GM19239 (cell line): ENCODE measurements around the gene PITPNM3.
A peak's percentile ranks its signal among the peaks of the same experiment; 100 is the strongest.

ENCODE experiments used
- DNase-seq: peaks from one replicate; pipeline ENCODE4 v3.0.0; 2011; ENCODE audit warnings: low spot score; ENCODE audit not compliant: insufficient read length
- FAIRE-seq: peaks from 2 replicates; lab custom pipeline; 2011; peaks lifted over from hg19 to GRCh38; lab: Jason Lieb, UNC

Gene PITPNM3

GRCh38 chr17:6453279-6454024 lies 102.9 kb downstream of the PITPNM3 start:
- DNase-seq (no peak), FAIRE-seq (no peak)

GRCh38 chr17:6452471-6453266 lies 103.7 kb downstream of the PITPNM3 start:
- DNase-seq: no peak
- no peak for FAIRE-seq

- DNase-seq: no peak
- FAIRE-seq: peak; percentile 83
Measured at GRCh38 chr17:6450926-6451832, 105.2 kb downstream of the PITPNM3 start.

- FAIRE-seq (no peak), DNase-seq (no peak)
Measured at GRCh38 chr17:6449307-6449706, 107.0 kb downstream of the PITPNM3 start.

DNA sequence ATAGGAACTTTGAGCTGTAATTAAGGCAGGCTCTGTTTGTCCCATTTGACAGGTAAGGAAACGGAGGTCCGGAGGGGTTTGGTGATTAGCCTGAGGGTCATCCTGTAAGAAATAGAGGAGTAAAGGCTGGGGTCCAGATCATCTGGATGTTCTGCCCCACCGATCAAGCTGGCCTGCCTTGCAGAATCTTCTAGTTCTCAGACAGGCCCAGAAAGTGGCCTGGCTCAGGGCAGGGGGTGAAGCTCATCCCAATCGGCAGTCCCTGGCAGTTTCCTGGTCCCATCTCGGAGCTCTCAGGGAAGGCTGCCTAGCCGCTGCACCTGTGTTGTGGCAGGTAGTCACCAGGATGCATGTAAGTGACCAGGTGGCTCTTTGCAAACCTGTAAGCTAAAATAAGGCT lies 107.9 kb downstream of the PITPNM3 start:
- FAIRE-seq (no peak), DNase-seq (no peak)

GRCh38 chr17:6446516-6447100 lies 109.7 kb downstream of the PITPNM3 start:
- FAIRE-seq (no peak), DNase-seq (no peak)

- DNase-seq: no peak
Measured at GRCh38 chr17:6444571-6445335, 111.6 kb downstream of the PITPNM3 start.

DNA sequence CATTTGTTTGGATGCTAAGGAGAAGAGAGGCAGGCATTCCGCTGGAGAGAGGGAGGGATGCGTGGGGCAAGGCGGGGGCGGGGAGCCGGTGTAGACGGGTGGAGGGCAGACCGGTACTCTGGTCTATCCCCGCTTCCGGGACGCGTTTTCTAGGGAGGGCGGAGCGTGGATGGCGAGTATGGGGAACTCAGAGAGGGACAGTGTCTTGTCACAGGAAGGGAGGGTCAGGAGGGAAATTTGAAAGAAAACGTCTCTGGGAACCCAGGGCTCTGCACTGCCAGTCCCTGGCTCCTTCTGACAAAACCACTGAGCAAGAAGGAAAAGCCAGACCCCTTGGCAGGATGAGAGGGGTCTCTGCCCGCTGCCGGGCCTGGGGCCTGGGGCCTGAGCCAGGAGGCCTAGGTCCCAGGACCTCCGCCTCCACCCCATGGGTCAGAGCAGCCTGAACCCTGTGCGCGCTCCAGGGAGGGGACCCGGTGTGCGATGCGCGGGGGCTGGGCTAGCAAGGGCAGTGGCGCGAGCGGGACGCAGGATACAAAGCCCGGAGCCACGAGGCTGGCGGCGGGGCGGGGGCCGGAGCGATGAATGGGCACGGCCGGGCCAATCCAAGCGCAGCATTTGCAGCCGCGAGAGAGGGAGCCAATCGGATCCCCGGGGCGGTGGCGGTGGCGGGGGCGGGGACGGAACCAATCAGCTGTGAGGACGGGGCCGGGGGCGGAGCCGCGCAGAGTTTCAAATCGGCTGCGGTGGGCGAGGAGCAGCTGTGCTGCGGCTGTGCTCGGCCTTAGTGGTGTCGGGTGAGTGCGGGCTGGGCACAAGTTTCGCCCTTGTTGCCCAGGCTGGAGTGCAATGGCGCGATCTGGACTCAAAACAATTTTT lies 112.4 kb downstream of the PITPNM3 start, which contains the start of gene PIMREG:
Gene PIMREG, plus strand, starts transcription at position 764 of the 879 bp plus-strand sequence. CDS start 656 bp downstream, outside the sequence.
- peak; percentile 98 for FAIRE-seq
- DNase-seq: peak; percentile 95

More at GRCh38 chr17:6444571-6445335, 111.6 kb downstream of the PITPNM3 start:
- no peak for FAIRE-seq

- FAIRE-seq (no peak), DNase-seq (no peak)
Measured at GRCh38 chr17:6442775-6443174, 113.6 kb downstream of the PITPNM3 start.

GRCh38 chr17:6439951-6440350 lies 116.4 kb downstream of the PITPNM3 start:
- no peak for FAIRE-seq
- no peak for DNase-seq

GRCh38 chr17:6437956-6438355 lies 118.4 kb downstream of the PITPNM3 start:
- FAIRE-seq (no peak), DNase-seq (no peak)

DNA sequence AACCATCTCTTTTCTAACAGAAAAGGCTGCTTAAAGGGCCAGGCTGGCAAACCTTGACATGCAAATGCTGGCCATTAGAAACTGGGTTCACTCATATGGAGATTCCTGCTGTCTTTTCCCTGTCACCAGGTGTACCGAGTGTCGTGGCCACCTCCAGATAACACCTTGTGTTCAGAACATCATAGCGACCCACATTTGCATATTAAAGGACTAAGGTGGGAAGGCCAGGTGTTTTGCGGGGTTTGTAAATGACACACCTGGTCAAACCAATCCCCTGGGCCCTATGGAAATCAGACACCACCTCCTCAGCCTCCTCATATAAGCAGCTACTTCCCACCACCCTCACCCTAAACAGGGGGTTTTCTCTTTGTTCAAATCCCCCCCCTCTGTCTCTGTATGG lies 118.9 kb downstream of the PITPNM3 start:
- FAIRE-seq: no peak
- no peak for DNase-seq

DNA sequence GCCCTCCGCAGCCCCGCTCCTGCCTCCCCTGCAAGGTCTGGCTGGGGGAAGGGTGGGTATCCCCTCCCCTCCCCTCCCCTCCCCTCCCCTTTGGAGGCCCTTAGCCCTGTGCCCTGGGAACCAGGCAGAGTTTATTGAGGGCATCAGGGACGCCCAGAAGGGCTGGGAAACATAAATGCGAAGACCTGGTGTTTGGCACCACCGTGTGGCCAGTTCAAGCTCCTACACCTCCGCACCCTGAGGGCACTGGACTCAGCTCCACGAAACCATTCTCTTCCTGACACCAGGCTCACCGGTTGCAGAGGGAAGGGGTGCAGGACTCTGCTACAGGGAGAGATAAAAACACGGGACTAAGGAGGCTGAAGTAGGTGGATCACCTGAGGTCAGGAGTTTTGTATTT lies 120.4 kb downstream of the PITPNM3 start:
- DNase-seq (peak; percentile 70), FAIRE-seq (peak; percentile 86)

DNA sequence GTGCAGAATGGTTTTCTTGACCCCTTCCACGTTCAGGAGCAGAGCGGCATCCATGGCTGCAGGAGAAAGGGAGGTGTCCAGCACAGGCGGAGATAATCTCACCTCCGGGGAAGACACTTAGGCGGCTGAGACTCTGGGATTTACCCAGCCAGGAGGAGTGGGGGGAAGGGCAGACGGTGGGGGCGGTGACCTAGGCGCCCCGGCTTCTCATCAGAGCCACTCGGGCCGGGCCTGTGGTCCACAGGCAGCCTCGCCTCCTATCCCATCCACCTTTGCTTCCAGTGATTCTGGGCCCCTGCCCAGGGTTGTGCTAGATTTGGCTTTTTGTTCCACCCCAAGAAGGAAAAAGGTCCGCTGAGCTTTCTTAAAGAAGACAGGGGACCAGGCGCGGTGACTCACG lies 121.3 kb downstream of the PITPNM3 start, which contains the start of gene AIPL1:
Gene AIPL1, minus strand, starts transcription at position 71 of the 400 bp plus-strand sequence. Its CDS starts 17 bp downstream, at position 54.
- no peak for DNase-seq
- FAIRE-seq: no peak

GRCh38 chr17:6430769-6431168 lies 125.6 kb downstream of the PITPNM3 start:
- no peak for DNase-seq

GRCh38 chr17:6429266-6429665 lies 127.1 kb downstream of the PITPNM3 start:
- FAIRE-seq (no peak), DNase-seq (no peak)

More at GRCh38 chr17:6430769-6431168, 125.6 kb downstream of the PITPNM3 start:
- FAIRE-seq: no peak

GRCh38 chr17:6428207-6428965 lies 128.0 kb downstream of the PITPNM3 start:
- no peak for FAIRE-seq
- DNase-seq: no peak
